Adrenal gland (tissue), 12 donors: Measurements from ENCODE around the gene DOCK6. TPM values are rescaled to one million over a fixed set of nuclear protein-coding genes. Genes with fewer than 3 reads are reported as not detected.

Experiments used
- DNase-seq, 7 donors: peaks; one replicate each; pipeline ENCODE4 v3.0.0-alpha.2; 2019 to 2020
- H3K27ac ChIP-seq, 5 donors: fragments of 200-600 bp; sonication (generic) in 4 of 5; 1 replicate in 3 of 5; 2 replicates in 2 of 5; pipeline versions ENCODE4 v1.5.1 to v1.8.0; 2016 to 2020; ENCODE audit warnings: mild to moderate bottlenecking in 1 of 5
- H3K27me3 ChIP-seq: fragments of 200-600 bp; 2 replicates; pipeline ENCODE4 v1.8.0; 2021
- H3K36me3 ChIP-seq, 2 donors: fragments of 200-600 bp; replicated peaks in 1 of 2; 1 replicate in 1 of 2; 2 replicates in 1 of 2; pipeline versions ENCODE4 v1.5.1 to v1.8.0; 2018 to 2022
- H3K4me1 ChIP-seq, 2 donors: fragments of 200-600 bp; replicated peaks in 1 of 2; 1 replicate in 1 of 2; 2 replicates in 1 of 2; pipeline versions ENCODE4 v1.5.1 to v1.8.0; 2018 to 2021
- H3K4me3 ChIP-seq, 4 donors: fragments of 200-600 bp; sonication (generic) in 3 of 4; one replicate each; pipeline ENCODE4 v1.5.1; 2016 to 2018
- H3K9me3 ChIP-seq, 3 donors: fragments of 200-600 bp; sonication (generic) in 1 of 3; replicated peaks in 1 of 3; 1 replicate in 2 of 3; 2 replicates in 1 of 3; pipeline versions ENCODE4 v1.5.1 to v1.8.0; 2016 to 2021
- POLR2A ChIP-seq, 2 donors: fragments of 450-650 bp; IDR thresholded peaks; one replicate each; pipeline ENCODE4 v1.6.1; 2017; ENCODE audit warnings: antibody characterized with exemption in 2 of 2, mild to moderate bottlenecking in 2 of 2, moderate library complexity in 1 of 2
- WGBS, 4 donors: extraction: QIAGEN DNeasy Blood & Tissue Kit in 2 of 4; methylation state at CpG; one replicate each; pipeline versions ENCODE4 v1.1.5 to v1.1.7; 2013 to 2017; 5-methylcytosine and 5-hydroxymethylcytosine counted together
- intact Hi-C, 2 donors: fragments of 100-400 bp; cut with DNase I; formaldehyde crosslinking; loops; one replicate each; pipeline versions ENCODE4 v1.14.1 to v1.15.0; 2022 to 2023
- polyA plus RNA-seq, 3 donors: library from polyadenylated mRNA; stranded (reverse); fragments of 200-250 nt in 2 of 3; fragments of 350-450 nt in 1 of 3; fragmentation: Illumina TruSeq in 1 of 3; extraction: RNeasy Lipid Tissue Mini Kit (QIAGEN cat#74804) in 1 of 3; gene quantifications; one replicate each; pipeline ENCODE4 v1.2.3, GENCODE V29; 2013 to 2014
- total RNA-seq, 9 donors: library from RNA; depleted of rRNA in 4 of 9; stranded (reverse); fragments of >200 nt in 4 of 9; fragments of 120-200 nt in 1 of 9; fragmentation: NEBNext Ultra II Directional in 1 of 9; extraction: Animal tissue kit (Norgen Biotek cat#: 25700) in 1 of 9; gene quantifications; one replicate each; pipeline versions ENCODE4 v1.1.0 to v1.2.4, GENCODE V29; 2013 to 2023
- TF ChIP-seq, protein P1 (sequence below), 6 experiments: fragments of 450-650 bp in 4 of 6; fragments of 200-600 bp in 2 of 6; sonication (generic) in 1 of 6; IDR thresholded peaks; 1 replicate in 5 of 6; 2 replicates in 1 of 6; pipeline versions ENCODE4 v1.5.1 to v1.8.0; 2016 to 2021; ENCODE audit warnings: antibody characterized with exemption in 6 of 6, mild to moderate bottlenecking in 2 of 6, moderate library complexity in 1 of 6
- donor health status: healthy with polysubstance abuse.
- donor health status: Bipolar disorder and iron deficiency.
- donor health status: DM: yes; HTN: yes; CAD: no.
- donor health status: DM: no; HTN: no; CAD: no.
- donor health status: DM: no; HTN: no; CAD: no.
- donor health status: DM: yes; HTN: yes; CAD: no.

The DOCK6 gene
- total and polyA plus RNA-seq, 12 donors: 4.5 to 152 (median 38.3) TPM

DNA sequence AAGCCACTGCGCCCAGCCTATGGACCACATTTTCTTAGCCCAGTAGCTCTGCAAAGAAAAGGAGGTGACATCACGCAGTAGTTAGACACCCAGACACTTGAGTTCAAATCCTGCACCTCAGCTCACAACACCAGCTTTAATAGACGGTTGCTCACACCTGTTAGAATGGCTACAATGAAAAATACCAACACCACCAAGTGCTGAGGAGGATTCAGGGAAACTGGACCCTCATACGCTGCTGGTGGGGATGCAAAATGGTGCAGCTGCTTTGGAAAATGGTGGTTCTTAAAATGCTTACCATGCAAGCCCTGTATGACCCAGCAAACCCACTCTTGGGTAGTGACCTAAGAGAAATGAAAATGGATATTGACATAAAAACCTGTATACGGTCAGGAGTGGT lies 11.7 kb upstream of the DOCK6 start:
- no peaks in the 10 kb centered on the region for H3K4me1 ChIP-seq
- WGBS, 4 donors: 72 to 88% (median 80%) methylated on average over 4 to 5 of the region's 5 CpGs
- no peaks in the 10 kb centered on the region for H3K36me3 ChIP-seq
- H3K27ac ChIP-seq: no peak overlapping the region
- intact Hi-C loops: no loop called here
- no peak for DNase-seq
- TF ChIP-seq POLR2A (IDR thresholded peaks at IDR 0.05): no peak
- TF ChIP-seq, protein P1, sequence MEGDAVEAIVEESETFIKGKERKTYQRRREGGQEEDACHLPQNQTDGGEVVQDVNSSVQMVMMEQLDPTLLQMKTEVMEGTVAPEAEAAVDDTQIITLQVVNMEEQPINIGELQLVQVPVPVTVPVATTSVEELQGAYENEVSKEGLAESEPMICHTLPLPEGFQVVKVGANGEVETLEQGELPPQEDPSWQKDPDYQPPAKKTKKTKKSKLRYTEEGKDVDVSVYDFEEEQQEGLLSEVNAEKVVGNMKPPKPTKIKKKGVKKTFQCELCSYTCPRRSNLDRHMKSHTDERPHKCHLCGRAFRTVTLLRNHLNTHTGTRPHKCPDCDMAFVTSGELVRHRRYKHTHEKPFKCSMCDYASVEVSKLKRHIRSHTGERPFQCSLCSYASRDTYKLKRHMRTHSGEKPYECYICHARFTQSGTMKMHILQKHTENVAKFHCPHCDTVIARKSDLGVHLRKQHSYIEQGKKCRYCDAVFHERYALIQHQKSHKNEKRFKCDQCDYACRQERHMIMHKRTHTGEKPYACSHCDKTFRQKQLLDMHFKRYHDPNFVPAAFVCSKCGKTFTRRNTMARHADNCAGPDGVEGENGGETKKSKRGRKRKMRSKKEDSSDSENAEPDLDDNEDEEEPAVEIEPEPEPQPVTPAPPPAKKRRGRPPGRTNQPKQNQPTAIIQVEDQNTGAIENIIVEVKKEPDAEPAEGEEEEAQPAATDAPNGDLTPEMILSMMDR (IDR thresholded peaks at IDR 0.05): no peak
- no peak overlapping the region for H3K4me3 ChIP-seq
- H3K27me3 ChIP-seq: no peaks in the 10 kb centered on the region
- H3K9me3 ChIP-seq: no peaks in the 10 kb centered on the region

- Histone ChIP-seq H3K27ac (no peak overlapping the region), H3K9me3 (no peaks in the 10 kb centered on the region), H3K4me1 (no peaks in the 10 kb centered on the region), H3K4me3 (no peak overlapping the region), H3K27me3 (no peaks in the 10 kb centered on the region), H3K36me3 (no peaks in the 10 kb centered on the region)
- intact Hi-C loops: no loop called here
- no peak for TF ChIP-seq POLR2A (IDR thresholded peaks at IDR 0.05)
- TF ChIP-seq, protein P1 (IDR thresholded peaks at IDR 0.05): no peak
- WGBS, 4 donors: 47 to 90% (median 69%) methylated on average over 2 of the region's 2 CpGs
- DNase-seq: no peak
Measured at GRCh38 chr19:11273296-11273695, 11.0 kb upstream of the DOCK6 start.

DNA sequence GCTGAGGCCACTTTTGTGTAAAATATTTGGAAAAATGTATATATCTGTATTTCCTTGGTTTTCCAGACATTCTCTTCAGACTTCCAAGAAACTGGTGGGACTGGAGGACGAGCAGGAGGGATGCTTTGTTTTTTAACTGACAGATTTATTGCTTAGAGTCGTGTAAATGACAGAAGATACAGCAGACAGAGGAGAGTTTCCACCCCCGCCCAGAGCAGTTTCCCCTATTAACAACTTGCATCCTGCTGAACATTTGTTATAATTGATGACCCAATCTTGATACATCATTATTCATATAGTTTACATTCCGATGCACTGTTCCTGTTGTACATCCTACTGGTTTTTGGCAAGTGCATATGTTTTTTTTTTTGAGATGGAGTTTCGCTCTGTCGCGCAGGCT lies 7.1 kb upstream of the DOCK6 start:
- intact Hi-C loops: no loop called here
- TF ChIP-seq, protein P1 (IDR thresholded peaks at IDR 0.05): no peak
- no peak for TF ChIP-seq POLR2A (IDR thresholded peaks at IDR 0.05)
- DNase-seq: no peak
- Histone ChIP-seq H3K4me3 (no peak overlapping the region), H3K9me3 (no peaks in the 10 kb centered on the region), H3K36me3 (no peaks in the 10 kb centered on the region), H3K27ac (peak overlapping the region in 2 of 5 donors; percentile 7 to 53), H3K4me1 (no peaks in the 10 kb centered on the region), H3K27me3 (no peaks in the 10 kb centered on the region)
- WGBS, 4 donors: 33 to 57% (median 51%) methylated on average over 7 of the region's 7 CpGs

GRCh38 chr19:11268783-11269267 lies 6.5 kb upstream of the DOCK6 start:
- Histone ChIP-seq H3K9me3 (no peaks in the 10 kb centered on the region), H3K27me3 (no peaks in the 10 kb centered on the region), H3K27ac (peak overlapping the region in 2 of 5 donors; percentile 7 to 65), H3K36me3 (no peaks in the 10 kb centered on the region), H3K4me1 (no peaks in the 10 kb centered on the region), H3K4me3 (no peak overlapping the region)
- intact Hi-C loops: no loop called here
- peak; percentile 49 to 90 (median 70) for DNase-seq
- no peak for TF ChIP-seq POLR2A (IDR thresholded peaks at IDR 0.05)
- TF ChIP-seq, protein P1 (IDR thresholded peaks at IDR 0.05): no peak
- WGBS, 4 donors: 36 to 50% (median 48%) methylated on average over 9 to 10 of the region's 10 CpGs
